Bronchial epithelial cell (primary cell): ENCODE measurements around the gene PSEN1. TPM values are rescaled to one million over a fixed set of nuclear protein-coding genes. Genes with fewer than 3 reads are reported as not detected.

ENCODE experiments used
- DNase-seq: peaks from one replicate; pipeline ENCODE4 v3.0.0-alpha.2; 2010; ENCODE audit warnings: low read depth
- FAIRE-seq: peaks from 2 replicates; lab custom pipeline; 2011; peaks lifted over from hg19 to GRCh38; lab: Jason Lieb, UNC
- H3K27me3 ChIP-seq: 2 replicates; pipeline ENCODE4 v1.5.1; 2011; ENCODE audit warnings: low read length; ENCODE audit not compliant: control insufficient read depth, insufficient read depth
- H3K36me3 ChIP-seq: 2 replicates; pipeline ENCODE4 v1.5.1; 2011; ENCODE audit warnings: low read length; ENCODE audit not compliant: control insufficient read depth, insufficient read depth
- H3K4me3 ChIP-seq: 2 replicates; pipeline ENCODE4 v1.5.1; 2011; ENCODE audit warnings: mild to moderate bottlenecking, low read depth, low read length, control low read depth
- CTCF ChIP-seq: IDR thresholded peaks from 2 replicates; pipeline ENCODE4 v1.5.1; 2011; ENCODE audit warnings: mild to moderate bottlenecking, moderate library complexity, low read length, control low read depth, inconsistent platforms; ENCODE audit not compliant: insufficient read depth, severe bottlenecking
- total RNA-seq: library from RNA; depleted of rRNA; stranded (reverse); fragments of >200 nt; gene quantifications from 2 replicates; pipeline ENCODE4 v1.2.1, GENCODE V29; 2014

Gene PSEN1
- total RNA-seq, 1 donor from 2014 or later, result 86.1 TPM

GRCh38 chr14:73217411-73217810 is 81.1 kb downstream of the PSEN1 start:
- H3K4me3 ChIP-seq, result no peak overlapping the region
- FAIRE-seq (no peak), DNase-seq (no peak)
- no peaks in the 10 kb centered on the region for H3K27me3 ChIP-seq
- H3K36me3 ChIP-seq, result peaks cover 12% of the 10 kb centered on the region
- TF ChIP-seq CTCF, result no peak

- Histone ChIP-seq H3K36me3 (peaks cover 10% of the 10 kb centered on the region), H3K4me3 (no peak overlapping the region), H3K27me3 (no peaks in the 10 kb centered on the region)
- no peak for TF ChIP-seq CTCF
- FAIRE-seq (no peak), DNase-seq (no peak)
These were observed 83.8 kb downstream of the PSEN1 start for GRCh38 chr14:73220061-73220460.

- no peak for FAIRE-seq
- DNase-seq, result no peak
- H3K4me3 ChIP-seq, result no peak overlapping the region
- peaks cover 10% of the 10 kb centered on the region for H3K36me3 ChIP-seq
- no peaks in the 10 kb centered on the region for H3K27me3 ChIP-seq
- no peak for TF ChIP-seq CTCF
These were observed 84.3 kb downstream of the PSEN1 start for GRCh38 chr14:73220634-73221033.

GRCh38 chr14:73221945-73222344 is 85.6 kb downstream of the PSEN1 start:
- H3K4me3 ChIP-seq, result no peak overlapping the region
- no peak for TF ChIP-seq CTCF
- no peak for FAIRE-seq
- no peak for DNase-seq
- peaks cover 8% of the 10 kb centered on the region for H3K36me3 ChIP-seq
- no peaks in the 10 kb centered on the region for H3K27me3 ChIP-seq

- no peaks in the 10 kb centered on the region for H3K27me3 ChIP-seq
- TF ChIP-seq CTCF, result no peak
- FAIRE-seq, result no peak
- DNase-seq, result no peak
- H3K36me3 ChIP-seq, result peaks cover 6% of the 10 kb centered on the region
- H3K4me3 ChIP-seq, result no peak overlapping the region
These were observed 86.7 kb downstream of the PSEN1 start for GRCh38 chr14:73223049-73223448.

GRCh38 chr14:73225496-73225895 is 89.2 kb downstream of the PSEN1 start:
- no peak overlapping the region for H3K4me3 ChIP-seq
- DNase-seq (no peak), FAIRE-seq (no peak)
- H3K27me3 ChIP-seq, result no peaks in the 10 kb centered on the region
- no peak for TF ChIP-seq CTCF
- peaks cover 1% of the 10 kb centered on the region for H3K36me3 ChIP-seq
